Peyer's patch (tissue), 4 donors: ENCODE data around the gene XIRP2.
"Not testable (repeated sequence)": the region's sequence is repeated elsewhere in the genome, so short reads cannot be mapped to it uniquely, and the experiment has no call there.

Experiments used
- CTCF ChIP-seq, 6 experiments: fragments of 450-650 bp in 4 of 6; fragments of 200-600 bp in 2 of 6; sonication (generic) in 1 of 6; IDR thresholded peaks; one replicate each; pipeline ENCODE4 v1.5.1; 2017 to 2019; ENCODE audit warnings: antibody characterized with exemption in 6 of 6, mild to moderate bottlenecking in 3 of 6, moderate library complexity in 1 of 6
- POLR2A ChIP-seq, 2 donors: fragments of 450-650 bp; IDR thresholded peaks; one replicate each; pipeline ENCODE4 v1.5.1; 2017; ENCODE audit warnings: antibody characterized with exemption in 2 of 2, mild to moderate bottlenecking in 2 of 2, moderate library complexity in 2 of 2

- TF ChIP-seq CTCF, POLR2A (IDR thresholded peaks at IDR 0.05): not testable (repeated sequence)
These were observed 380.0 kb downstream of the XIRP2 start for GRCh38 chr2:167268245-167268644.
